ENCODE data around the gene SZT2. TPM values are rescaled to one million over a fixed set of nuclear protein-coding genes. Genes with fewer than 3 reads are reported as not detected.

SZT2 gene
- polyA plus RNA-seq, 1 experiment = 9.4 TPM

DNA sequence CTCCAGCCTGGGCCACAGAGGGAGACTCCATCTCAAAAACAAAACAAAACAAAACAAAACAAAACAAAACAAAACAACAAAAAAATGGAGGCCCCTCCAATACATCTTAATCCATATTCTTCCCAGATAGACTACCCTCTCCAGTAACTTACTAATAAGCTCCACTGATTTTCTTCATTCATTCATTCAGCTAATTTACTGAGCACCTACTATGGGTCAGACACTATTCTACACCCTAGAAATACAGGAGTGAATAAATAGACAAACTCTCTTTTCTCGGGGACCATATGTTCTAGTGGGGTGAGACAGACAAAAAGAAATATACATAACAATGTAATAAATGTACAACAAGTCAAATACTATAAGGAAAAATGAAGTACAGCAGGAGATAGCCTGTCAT is 38.7 kb upstream of the SZT2 start:
- Histone ChIP-seq H3K27me3 (ENCODE audit: control insufficient read depth, insufficient read depth, low read length) (peaks cover 7% of the 10 kb centered on the region), H3K4me3 (ENCODE audit: low read depth, low read length) (no peak overlapping the region), H3K27ac (ENCODE audit: low read depth, low read length) (no peak overlapping the region), H3K9me3 (ENCODE audit: control insufficient read depth, insufficient read depth, low read length) (no peaks in the 10 kb centered on the region; the same call in 1 of the 2 replicates)
- DNase-seq (ENCODE audit: low read depth, low spot score) = no peak
- TF ChIP-seq, protein P1, sequence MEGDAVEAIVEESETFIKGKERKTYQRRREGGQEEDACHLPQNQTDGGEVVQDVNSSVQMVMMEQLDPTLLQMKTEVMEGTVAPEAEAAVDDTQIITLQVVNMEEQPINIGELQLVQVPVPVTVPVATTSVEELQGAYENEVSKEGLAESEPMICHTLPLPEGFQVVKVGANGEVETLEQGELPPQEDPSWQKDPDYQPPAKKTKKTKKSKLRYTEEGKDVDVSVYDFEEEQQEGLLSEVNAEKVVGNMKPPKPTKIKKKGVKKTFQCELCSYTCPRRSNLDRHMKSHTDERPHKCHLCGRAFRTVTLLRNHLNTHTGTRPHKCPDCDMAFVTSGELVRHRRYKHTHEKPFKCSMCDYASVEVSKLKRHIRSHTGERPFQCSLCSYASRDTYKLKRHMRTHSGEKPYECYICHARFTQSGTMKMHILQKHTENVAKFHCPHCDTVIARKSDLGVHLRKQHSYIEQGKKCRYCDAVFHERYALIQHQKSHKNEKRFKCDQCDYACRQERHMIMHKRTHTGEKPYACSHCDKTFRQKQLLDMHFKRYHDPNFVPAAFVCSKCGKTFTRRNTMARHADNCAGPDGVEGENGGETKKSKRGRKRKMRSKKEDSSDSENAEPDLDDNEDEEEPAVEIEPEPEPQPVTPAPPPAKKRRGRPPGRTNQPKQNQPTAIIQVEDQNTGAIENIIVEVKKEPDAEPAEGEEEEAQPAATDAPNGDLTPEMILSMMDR (IDR thresholded peaks at IDR 0.05; ENCODE audit: low read depth, low read length) = no peak
- POLR2A ChIA-PET = no interaction called here
- CTCF ChIA-PET = no interaction called here

DNA sequence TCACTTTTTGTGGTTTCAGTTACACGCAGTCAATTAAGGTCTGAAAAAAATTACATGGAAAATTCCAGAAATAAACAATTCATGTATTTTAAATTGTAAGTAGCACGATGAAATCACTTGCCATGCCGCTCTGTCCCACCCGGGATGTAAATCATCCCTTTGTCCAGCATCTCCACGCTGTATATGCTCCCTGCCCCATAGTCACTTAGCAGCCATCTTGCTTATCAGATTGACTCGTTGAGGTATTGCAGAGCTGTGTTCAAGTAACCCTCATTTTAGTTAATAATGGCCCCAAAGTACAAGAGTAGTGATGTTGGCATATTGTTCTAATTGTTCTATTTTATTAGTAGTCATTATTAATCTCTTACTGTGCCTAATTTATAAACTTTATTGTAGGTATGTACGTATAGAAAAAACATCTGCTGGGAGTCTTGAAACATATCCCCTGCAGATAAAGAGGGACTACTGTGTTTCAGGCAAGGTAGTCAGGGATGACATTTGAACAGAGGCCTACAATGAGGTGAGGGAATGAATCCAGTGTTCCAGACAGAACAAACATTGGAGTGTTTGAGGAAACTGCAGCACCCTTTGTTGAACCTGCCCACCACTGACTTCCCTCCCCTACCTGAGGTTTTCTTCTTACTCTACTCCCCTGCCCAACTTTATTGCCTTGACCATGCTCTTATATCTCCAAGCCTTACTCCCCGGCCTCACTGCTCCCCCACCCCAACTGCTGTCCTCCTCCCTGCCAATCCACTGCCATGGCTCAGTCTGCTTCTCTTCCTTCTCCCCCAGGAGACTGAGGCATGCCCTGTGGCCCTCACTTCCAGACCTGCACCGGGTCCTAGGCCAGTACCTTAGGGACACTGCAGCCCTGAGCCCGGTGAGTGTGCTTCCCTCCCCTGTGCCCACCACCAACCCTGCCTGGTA is 38.0 kb upstream of the SZT2 start:
- no peak overlapping the region for H3K4me3 ChIP-seq (ENCODE audit: low read depth, low read length)
- peaks cover 7% of the 10 kb centered on the region for H3K27me3 ChIP-seq (ENCODE audit: control insufficient read depth, insufficient read depth, low read length)
- no peak overlapping the region for H3K27ac ChIP-seq (ENCODE audit: low read depth, low read length)
- no peak for DNase-seq (ENCODE audit: low read depth, low spot score)
- TF ChIP-seq, protein P1 (IDR thresholded peaks at IDR 0.05; ENCODE audit: low read depth, low read length) = no peak
- H3K9me3 ChIP-seq (ENCODE audit: control insufficient read depth, insufficient read depth, low read length) = no peaks in the 10 kb centered on the region; the same call in 1 of the 2 replicates
- ChIA-PET POLR2A (no interaction called here), CTCF (no interaction called here)

DNA sequence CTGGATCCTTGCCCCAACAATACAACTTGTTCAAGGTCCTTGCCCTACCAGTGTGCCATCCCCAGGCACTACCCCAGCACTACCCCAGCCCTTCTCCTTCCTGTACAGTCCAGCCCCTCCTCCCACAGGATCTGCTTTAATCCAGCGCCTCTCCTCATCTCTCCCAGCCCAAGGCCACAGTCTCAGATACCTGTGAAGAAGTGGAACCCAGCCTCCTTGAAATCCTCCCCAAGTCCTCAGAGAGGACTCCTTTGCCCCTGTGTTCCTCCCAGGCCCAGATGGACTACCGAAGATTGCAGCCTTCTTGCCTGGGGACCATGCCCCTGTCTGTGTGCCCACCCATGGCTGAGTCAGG is 37.4 kb upstream of the SZT2 start:
- Histone ChIP-seq H3K9me3 (ENCODE audit: control insufficient read depth, insufficient read depth, low read length) (no peaks in the 10 kb centered on the region; the same call in 1 of the 2 replicates), H3K27me3 (ENCODE audit: control insufficient read depth, insufficient read depth, low read length) (peaks cover 7% of the 10 kb centered on the region), H3K4me3 (ENCODE audit: low read depth, low read length) (no peak overlapping the region), H3K27ac (ENCODE audit: low read depth, low read length) (no peak overlapping the region)
- CTCF ChIA-PET = no interaction called here
- POLR2A ChIA-PET = no interaction called here
- DNase-seq (ENCODE audit: low read depth, low spot score) = no peak
- TF ChIP-seq, protein P1 (IDR thresholded peaks at IDR 0.05; ENCODE audit: low read depth, low read length) = no peak

DNA sequence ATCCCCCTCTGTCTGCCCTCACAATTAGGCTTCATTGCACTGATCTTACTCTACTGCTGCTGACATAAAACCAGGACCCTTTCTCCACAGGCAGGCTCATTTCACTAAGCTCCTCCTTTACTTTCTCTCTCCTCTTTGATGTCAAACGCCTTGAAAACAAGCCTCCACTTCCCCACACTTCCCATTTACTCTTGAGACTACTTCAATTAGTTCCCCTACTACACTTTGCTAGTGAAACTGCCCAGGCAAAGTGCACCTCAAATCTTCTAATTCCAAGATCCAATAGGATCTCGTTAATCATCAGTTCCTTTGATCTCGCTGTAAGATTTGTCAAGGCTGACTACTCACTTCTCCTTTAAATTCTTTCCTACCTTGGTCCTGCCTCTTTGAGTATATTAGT is 36.8 kb upstream of the SZT2 start:
- ChIA-PET CTCF (interaction anchor here (1.2 kb wide), 1 partner anchor 61 kb away, joined by 3 read pairs; no protein-coding TSS in a partner anchor), POLR2A (no interaction called here)

More for the DNA sequence above, 36.8 kb upstream of the SZT2 start:
- Histone ChIP-seq H3K4me3 (ENCODE audit: low read depth, low read length) (no peak overlapping the region), H3K27ac (ENCODE audit: low read depth, low read length) (no peak overlapping the region), H3K9me3 (ENCODE audit: control insufficient read depth, insufficient read depth, low read length) (no peaks in the 10 kb centered on the region; the same call in 1 of the 2 replicates), H3K27me3 (ENCODE audit: control insufficient read depth, insufficient read depth, low read length) (peaks cover 7% of the 10 kb centered on the region)
- no peak for DNase-seq (ENCODE audit: low read depth, low spot score)
- TF ChIP-seq, protein P1 (IDR thresholded peaks at IDR 0.05; ENCODE audit: low read depth, low read length) = no peak

Measured in AG04450 (cell line).